Neural crest cell (in vitro differentiated cells): ENCODE measurements around the gene PLA2G6. TPM values are rescaled to one million over a fixed set of nuclear protein-coding genes. Genes with fewer than 3 reads are reported as not detected.

ENCODE experiments used
- DNase-seq: peaks from one replicate; pipeline ENCODE4 v3.0.0; 2021; ENCODE audit warnings: low read depth, mixed read lengths, low spot score
- H3K27ac Mint-ChIP-seq: one replicate; pipeline ENCODE4 v1.8.0; 2021; ENCODE audit warnings: mild to moderate bottlenecking, mixed read lengths; ENCODE audit not compliant: unreplicated experiment
- H3K27me3 Mint-ChIP-seq: 2 replicates; pipeline ENCODE4 v1.8.0; 2021; ENCODE audit warnings: low read depth, mild to moderate bottlenecking, mixed read lengths
- H3K36me3 Mint-ChIP-seq: 2 replicates; pipeline ENCODE4 v1.8.0; 2021; ENCODE audit warnings: low read depth, mild to moderate bottlenecking, mixed read lengths
- H3K4me1 Mint-ChIP-seq: 2 replicates; pipeline ENCODE4 v1.8.0; 2021; ENCODE audit warnings: mixed read lengths
- H3K4me3 Mint-ChIP-seq: one replicate; pipeline ENCODE4 v1.8.0; 2021; ENCODE audit warnings: mild to moderate bottlenecking, mixed read lengths
- H3K9me3 Mint-ChIP-seq: 2 replicates; pipeline ENCODE4 v1.8.0; 2021; ENCODE audit warnings: mixed read lengths
- total RNA-seq: library from RNA; stranded (reverse); gene quantifications from 2 replicates; pipeline ENCODE4 v1.2.1, GENCODE V29; 2021
- TF ChIP-seq, protein P1 (sequence below): fragments of 200-600 bp; sonication (generic); conservative IDR thresholded peaks from 2 replicates; pipeline ENCODE4 v1.5.0; 2021; ENCODE audit warnings: antibody characterized with exemption, mild to moderate bottlenecking

PLA2G6 gene
- total RNA-seq, 1 donor from 2014 or later = 11.0 TPM

- Mint-ChIP-seq H3K4me1 (peaks cover 35% of the 10 kb centered on the region), H3K27ac (peak overlapping the region; percentile 90), H3K4me3 (no peak overlapping the region), H3K27me3 (no peaks in the 10 kb centered on the region), H3K36me3 (no peaks in the 10 kb centered on the region), H3K9me3 (no peaks in the 10 kb centered on the region)
- DNase-seq = no peak
- TF ChIP-seq, protein P1, sequence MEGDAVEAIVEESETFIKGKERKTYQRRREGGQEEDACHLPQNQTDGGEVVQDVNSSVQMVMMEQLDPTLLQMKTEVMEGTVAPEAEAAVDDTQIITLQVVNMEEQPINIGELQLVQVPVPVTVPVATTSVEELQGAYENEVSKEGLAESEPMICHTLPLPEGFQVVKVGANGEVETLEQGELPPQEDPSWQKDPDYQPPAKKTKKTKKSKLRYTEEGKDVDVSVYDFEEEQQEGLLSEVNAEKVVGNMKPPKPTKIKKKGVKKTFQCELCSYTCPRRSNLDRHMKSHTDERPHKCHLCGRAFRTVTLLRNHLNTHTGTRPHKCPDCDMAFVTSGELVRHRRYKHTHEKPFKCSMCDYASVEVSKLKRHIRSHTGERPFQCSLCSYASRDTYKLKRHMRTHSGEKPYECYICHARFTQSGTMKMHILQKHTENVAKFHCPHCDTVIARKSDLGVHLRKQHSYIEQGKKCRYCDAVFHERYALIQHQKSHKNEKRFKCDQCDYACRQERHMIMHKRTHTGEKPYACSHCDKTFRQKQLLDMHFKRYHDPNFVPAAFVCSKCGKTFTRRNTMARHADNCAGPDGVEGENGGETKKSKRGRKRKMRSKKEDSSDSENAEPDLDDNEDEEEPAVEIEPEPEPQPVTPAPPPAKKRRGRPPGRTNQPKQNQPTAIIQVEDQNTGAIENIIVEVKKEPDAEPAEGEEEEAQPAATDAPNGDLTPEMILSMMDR = no peak
These were observed 111.2 kb downstream of the PLA2G6 start for GRCh38 chr22:38070250-38070921.

DNA sequence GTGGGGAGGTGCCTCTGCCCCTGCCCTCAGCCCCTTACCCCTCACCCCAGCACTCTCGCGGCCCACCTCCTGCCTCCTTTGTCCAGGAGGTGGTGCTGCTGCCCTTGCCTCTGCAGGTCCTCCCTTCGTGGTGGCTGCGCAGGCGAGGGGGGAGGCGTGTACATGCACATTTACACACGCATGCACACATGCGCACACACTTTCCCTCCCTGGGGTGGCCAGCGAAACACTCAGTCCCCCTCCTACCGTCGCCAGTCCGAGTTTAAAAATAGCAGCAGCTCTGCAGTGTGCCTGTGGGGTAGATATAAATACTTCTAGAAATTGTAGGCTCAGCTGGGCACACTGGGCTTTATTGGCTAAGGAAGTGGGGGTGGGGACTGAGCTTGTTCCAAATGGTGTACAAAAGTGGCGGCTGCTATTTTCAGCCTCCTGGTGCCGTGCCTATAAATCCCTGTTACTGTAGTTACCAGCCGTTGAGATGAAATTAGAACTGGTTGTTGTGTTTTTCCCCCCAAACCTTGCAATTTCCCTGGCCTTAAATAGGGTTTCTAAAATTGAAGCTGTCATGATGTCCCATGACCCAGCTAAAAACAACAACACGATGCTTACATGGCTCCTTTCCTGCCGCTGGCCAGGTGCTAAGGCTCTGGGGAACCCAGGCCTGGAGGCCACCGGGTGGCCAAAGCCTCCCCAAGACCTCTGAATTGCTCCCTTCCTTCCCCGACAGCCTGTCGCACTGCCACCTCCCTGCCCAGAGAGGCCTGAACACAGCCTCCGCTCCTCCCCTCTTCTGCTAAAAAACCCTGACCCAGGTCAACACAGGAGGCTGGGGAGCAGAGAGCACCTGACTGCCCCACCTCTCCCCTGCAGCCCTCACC lies 112.0 kb downstream of the PLA2G6 start:
- TF ChIP-seq, protein P1 = peak; percentile 60
- Mint-ChIP-seq H3K27me3 (no peaks in the 10 kb centered on the region), H3K9me3 (no peaks in the 10 kb centered on the region), H3K36me3 (no peaks in the 10 kb centered on the region), H3K4me3 (no peak overlapping the region), H3K27ac (no peak overlapping the region), H3K4me1 (peaks cover 35% of the 10 kb centered on the region)
- peak; percentile 57 for DNase-seq

GRCh38 chr22:38068641-38069371 lies 112.8 kb downstream of the PLA2G6 start:
- H3K27ac Mint-ChIP-seq = no peak overlapping the region
- no peaks in the 10 kb centered on the region for H3K27me3 Mint-ChIP-seq
- no peaks in the 10 kb centered on the region for H3K36me3 Mint-ChIP-seq
- H3K9me3 Mint-ChIP-seq = no peaks in the 10 kb centered on the region
- DNase-seq = no peak
- TF ChIP-seq, protein P1 = no peak
- H3K4me1 Mint-ChIP-seq = peaks cover 35% of the 10 kb centered on the region
- H3K4me3 Mint-ChIP-seq = no peak overlapping the region

- Mint-ChIP-seq H3K36me3 (no peaks in the 10 kb centered on the region), H3K27ac (peak overlapping the region; percentile 3), H3K27me3 (no peaks in the 10 kb centered on the region), H3K4me1 (peaks cover 36% of the 10 kb centered on the region), H3K4me3 (peak overlapping the region; percentile 19), H3K9me3 (no peaks in the 10 kb centered on the region)
- DNase-seq = no peak
- TF ChIP-seq, protein P1 = no peak
These were observed 113.8 kb downstream of the PLA2G6 start for GRCh38 chr22:38067761-38068360.

DNA sequence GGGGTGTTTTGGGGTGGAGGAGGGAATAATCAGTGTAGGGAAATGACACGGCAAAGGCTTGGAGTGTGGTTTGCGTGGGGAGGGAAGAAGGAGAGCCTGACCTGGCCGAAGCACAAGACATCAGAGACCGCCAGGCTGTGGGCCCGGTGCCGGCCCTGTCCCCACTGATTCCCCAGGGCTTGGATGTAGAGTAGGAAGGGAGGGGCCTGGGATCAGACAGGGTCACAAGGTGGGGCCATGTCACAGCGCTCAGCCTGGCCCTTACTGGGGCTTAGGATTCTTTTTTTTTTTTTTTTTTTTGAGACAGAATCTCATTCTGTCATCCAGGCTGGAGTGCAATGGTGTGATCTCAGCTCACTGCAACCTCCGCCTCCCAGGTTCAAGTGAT lies 114.6 kb downstream of the PLA2G6 start:
- Mint-ChIP-seq H3K9me3 (no peaks in the 10 kb centered on the region), H3K4me3 (peak overlapping the region; percentile 44), H3K4me1 (peaks cover 41% of the 10 kb centered on the region), H3K27ac (peak overlapping the region; percentile 88), H3K36me3 (peaks cover 3% of the 10 kb centered on the region), H3K27me3 (no peaks in the 10 kb centered on the region)
- no peak for DNase-seq
- TF ChIP-seq, protein P1 = no peak
